Stimulated activated CD4-positive, alpha-beta T cell treated with anti-CD3 and anti-CD28 coated beads, TNF-alpha, amount 100 ng/mL, for 1 hour (primary cell): ENCODE measurements around the gene ARL6IP4.
A peak's percentile ranks its signal among the peaks of the same experiment; 100 is the strongest.
"Not testable (repeated sequence)": the region's sequence is repeated elsewhere in the genome, so short reads cannot be mapped to it uniquely, and the experiment has no call there.

ENCODE experiments used
- DNase-seq, 3 donors: peaks; one replicate each; pipeline ENCODE4 v3.0.0-alpha.2; 2020; ENCODE audit warnings: low read depth in 3 of 3, low spot score in 1 of 3

Gene ARL6IP4

GRCh38 chr12:122980183-122981035 is at the start of gene ARL6IP4:
ARL6IP4 (plus strand) TSS chr12:122980681; CDS start chr12:122981140, 459 bp downstream.
- DNase-seq: peak in 2 of 3 donors; percentile 26 to 58

DNA sequence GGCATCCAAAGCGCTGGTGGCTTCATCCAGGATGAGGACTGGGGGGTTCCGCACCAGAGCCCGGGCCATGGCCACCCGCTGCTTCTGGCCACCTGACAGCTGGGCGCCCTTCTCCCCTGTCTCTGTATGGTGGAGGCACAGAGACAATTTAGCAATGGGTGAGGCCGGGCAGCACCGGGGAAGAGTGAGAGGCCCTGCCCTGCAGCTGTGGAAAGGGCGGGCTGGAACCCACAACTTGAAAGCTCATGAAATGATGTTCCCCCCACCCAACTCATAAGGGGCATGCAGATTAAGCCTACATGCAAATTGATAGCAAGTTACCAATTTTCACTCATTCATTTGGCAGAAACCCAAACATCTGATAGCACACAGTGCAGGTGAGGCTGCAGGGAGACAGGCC is 48.3 kb upstream of the ARL6IP4 start:
- no peak for DNase-seq

DNA sequence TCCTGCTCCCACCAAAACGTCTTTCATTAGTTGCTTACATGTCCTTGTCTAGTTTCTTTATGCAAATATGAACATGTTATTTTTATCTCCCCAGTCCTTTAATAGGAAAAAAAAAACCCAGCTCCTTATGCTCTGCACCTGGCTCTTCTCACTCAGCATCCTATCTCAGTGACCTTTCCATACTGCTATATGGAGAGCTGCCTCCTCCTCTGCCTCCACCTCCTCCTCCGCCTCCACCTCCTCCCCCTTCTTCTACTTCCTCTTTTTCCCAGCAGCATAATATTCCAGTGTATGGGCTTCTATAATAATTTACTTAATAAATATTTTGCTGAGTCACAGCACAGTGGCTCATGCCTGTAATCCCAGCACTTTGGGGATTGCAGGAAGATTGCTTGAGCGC is 45.8 kb upstream of the ARL6IP4 start:
- DNase-seq: no peak

- no peak for DNase-seq
These were observed 45.2 kb upstream of the ARL6IP4 start for GRCh38 chr12:122935318-122935717.

GRCh38 chr12:122937622-122938091 is 42.8 kb upstream of the ARL6IP4 start:
- DNase-seq: no peak

DNA sequence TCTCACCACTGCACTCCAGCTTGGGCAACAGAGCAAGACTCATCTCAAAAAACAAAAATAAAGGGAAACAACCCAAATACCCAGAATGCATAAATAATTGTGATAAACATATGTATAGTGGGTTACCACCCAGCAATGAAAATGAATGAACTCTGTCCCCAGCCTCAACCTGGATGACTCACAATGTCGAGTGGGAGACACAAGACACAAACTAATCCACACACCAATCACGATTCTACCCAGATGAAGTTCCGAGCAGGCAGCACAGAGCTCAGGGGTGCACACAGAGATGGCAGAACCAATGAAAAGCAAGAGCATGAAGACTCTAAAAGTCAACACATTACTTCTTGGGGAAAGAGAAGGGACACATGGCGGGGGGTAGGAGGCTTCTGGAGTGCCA is 41.4 kb upstream of the ARL6IP4 start:
- no peak for DNase-seq

DNA sequence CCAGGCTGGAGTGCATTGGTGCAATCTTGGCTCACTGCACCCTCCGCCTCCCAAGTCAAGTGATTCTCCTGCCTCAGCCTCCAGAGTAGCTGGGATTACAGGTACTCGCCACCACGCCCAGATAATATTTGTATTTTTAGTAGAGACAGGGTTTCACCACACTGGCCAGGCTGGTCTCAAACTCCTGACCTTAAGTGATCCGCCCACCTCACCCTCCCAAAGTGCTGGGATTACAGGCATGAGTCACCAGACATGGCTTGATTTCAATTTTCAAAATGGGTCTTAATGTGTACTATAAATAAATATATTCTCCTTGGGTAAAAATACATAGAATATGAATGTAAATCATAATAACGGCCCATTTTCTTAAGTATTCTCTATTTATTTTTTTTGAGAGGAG is 39.1 kb upstream of the ARL6IP4 start:
- not testable (repeated sequence) for DNase-seq

DNA sequence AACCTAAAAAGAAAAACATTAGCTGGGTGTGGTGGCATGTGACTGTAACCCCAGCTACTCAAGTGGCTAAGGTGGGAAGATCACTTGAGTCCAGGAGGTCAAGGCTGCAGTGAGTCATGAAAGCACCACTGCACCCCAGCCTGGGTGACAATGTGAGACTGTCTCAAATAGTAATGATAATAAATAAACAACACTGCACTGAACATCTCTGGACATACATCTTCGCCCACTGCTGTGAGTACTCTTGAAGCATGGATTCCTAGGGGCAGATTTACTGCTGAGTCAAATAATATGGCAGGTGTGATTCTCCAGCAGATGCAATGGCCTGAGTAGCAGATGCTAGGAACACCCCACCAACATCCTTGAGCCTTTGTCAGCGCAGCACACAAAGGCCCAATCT is 37.8 kb upstream of the ARL6IP4 start:
- DNase-seq: no peak

GRCh38 chr12:122943196-122943595 is 37.3 kb upstream of the ARL6IP4 start:
- no peak for DNase-seq

DNA sequence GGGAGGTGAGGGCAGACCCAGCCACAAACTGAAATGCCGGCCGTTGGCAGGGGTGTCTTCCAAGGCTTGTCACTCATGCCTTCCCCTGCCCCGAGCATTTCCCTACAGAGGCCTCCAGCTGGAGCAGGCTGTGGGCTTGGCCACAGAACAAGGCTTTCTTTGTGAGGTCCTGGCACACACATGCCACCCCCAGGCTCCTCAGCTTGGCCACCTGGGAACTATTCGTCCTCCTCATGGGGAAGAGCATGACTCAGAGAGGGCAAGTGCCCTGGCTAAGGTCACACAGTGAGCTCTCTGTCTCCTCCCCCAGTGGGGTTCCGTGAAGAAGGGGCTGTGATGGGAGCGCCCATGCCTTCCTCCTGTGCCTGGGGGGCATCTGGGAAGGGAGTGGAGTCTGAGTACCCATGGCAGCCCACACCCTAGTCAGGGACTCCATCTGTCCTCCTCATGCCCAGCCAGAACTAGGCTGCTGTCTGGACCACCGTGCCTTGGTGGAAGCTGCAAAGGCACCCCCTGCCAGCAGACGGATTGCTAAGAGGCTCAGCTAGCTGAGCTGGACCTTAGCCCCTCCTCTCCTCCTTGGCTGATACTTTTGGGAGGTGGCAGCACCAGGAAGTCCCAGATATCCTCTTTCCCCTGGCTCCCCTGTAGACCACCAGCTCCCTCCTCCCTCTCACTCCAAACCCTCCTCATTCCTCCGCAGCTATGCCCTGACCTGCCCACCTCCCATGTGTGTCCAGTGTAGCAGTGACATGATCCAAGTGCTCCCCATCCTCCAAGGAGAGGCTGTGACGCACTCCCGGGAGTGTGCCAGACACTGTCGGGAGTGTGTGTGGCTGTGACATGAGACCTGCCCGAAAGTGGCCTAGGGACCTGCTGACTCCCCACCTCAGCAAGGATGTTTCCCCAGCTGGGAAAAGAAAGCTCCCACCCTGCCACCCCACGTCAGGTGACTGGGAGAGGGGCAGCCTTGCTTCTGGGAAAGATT is 35.6 kb upstream of the ARL6IP4 start:
- DNase-seq: no peak

DNA sequence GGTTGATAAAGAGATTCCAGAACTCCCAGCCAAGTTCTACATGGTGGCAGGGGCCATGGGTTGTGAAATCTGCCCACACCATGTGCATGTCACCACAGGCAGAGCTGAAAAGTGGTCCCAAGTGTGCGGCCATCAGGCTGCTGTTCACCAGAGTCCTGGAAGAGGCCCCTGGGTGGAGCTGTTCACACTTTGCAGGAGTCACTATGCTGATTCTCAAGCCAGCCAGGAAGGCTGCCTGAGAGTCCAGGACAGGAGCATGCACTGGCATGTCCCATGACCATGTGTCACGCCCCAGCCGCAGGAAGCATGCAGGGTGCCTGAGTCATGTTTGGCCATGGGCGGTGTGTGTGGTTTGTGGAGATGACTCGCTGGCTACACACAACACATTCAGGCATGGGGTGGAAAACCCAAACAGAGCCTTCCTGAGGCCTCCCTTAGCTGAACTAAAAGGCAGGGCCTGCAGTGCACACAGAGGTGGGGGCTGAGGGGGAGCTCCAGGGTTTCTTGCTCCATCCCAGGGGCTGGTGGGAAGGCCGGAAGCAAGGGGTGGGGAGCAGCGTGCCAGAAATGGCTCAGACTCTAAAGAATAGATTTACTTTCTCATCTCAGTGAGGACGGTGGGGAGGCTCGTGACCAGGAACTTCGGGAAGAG is 33.7 kb upstream of the ARL6IP4 start:
- DNase-seq: peak; percentile 44 to 49 (median 46)

- no peak for DNase-seq
These were observed 33.1 kb upstream of the ARL6IP4 start for GRCh38 chr12:122947352-122947792.

- no peak for DNase-seq
These were observed 31.9 kb upstream of the ARL6IP4 start for GRCh38 chr12:122948605-122949004.

DNA sequence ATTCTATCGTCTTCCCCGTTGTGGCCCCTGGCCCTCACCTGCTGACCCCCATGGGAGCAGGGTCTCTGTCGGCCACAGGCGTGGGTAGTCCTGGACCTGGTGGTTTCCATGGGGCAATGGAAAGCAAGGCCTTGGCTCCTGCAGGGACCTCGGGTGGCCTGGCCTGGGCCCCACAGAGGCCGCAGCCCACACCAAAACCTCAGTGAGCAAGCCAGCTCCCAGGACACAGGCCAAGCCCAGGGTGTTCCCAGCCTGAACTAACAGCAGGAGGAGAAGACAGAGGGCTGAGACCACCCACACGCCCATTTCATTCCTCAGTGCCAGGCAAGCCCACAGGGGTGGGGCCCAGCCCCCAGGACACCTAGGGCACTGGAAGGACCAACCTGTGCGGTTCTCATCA is 31.1 kb upstream of the ARL6IP4 start:
- DNase-seq: no peak

- no peak for DNase-seq
These were observed 30.4 kb upstream of the ARL6IP4 start for GRCh38 chr12:122949816-122950675.

DNA sequence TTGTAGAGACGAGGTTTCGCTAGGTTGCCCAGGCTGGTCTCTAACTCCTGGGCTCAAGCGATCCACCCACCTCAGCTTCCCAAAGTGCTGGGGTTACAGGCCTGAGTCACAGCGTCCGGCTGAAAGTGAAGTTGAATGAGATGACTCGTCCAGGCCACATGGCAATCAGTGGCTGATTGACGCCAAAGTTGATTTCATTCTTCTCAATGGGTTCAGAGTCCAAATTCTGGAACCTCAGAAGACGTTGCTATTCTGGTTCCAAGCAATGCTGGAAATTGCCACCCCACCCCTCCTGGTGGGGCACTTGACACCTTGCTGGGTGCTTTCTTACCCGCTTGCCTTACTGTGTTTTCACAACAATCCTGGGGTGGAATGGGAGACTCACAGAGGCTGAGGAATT is 29.1 kb upstream of the ARL6IP4 start:
- no peak for DNase-seq

- peak; percentile 39 to 62 (median 55) for DNase-seq
These were observed 28.2 kb upstream of the ARL6IP4 start for GRCh38 chr12:122951979-122952892.

GRCh38 chr12:122955156-122955555 is 25.3 kb upstream of the ARL6IP4 start:
- no peak for DNase-seq

DNA sequence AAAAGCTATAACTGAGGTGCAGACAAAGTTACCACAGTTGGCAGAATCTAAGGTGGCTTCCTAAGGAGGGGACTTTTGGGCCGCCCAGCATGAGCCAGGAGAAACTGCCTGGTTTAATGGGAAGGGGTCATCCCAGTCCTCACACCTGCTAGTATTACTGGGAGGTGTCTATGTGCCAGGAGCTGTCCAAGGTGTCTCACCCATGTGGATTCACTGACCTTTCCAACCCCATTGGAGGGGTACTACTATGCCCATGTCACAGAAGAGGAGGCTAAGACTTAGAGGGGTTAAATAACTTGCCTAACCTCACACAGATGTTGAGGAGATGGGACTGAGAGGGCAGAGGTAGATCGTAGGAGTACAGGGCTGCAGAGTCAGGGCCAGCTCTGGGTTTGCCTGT is 24.4 kb upstream of the ARL6IP4 start:
- DNase-seq: no peak
